DOHH2 (cell line): ENCODE measurements around the gene TEX261.

Experiments
- H3F3A ChIP-seq: fragments of 200-600 bp; sonication (generic), shearing (Covaris generic); 2 replicates; pipeline ENCODE4 v1.6.0; 2016; ENCODE audit warnings: antibody characterized with exemption, mild to moderate bottlenecking; ENCODE audit not compliant: control insufficient read depth, insufficient read depth
- H3K27ac ChIP-seq: fragments of 200-600 bp; sonication (generic); 2 replicates; pipeline ENCODE4 v1.5.1; 2014; ENCODE audit warnings: low read depth, mild to moderate bottlenecking, low read length, moderate library complexity
- H3K27me3 ChIP-seq: fragments of 200-600 bp; sonication (generic); 2 replicates; pipeline ENCODE4 v1.6.1; 2014; ENCODE audit warnings: mild to moderate bottlenecking, low read length, mixed read lengths; ENCODE audit not compliant: control insufficient read depth
- H3K36me3 ChIP-seq: fragments of 200-600 bp; sonication (generic); 2 replicates; pipeline ENCODE4 v1.6.1; 2014; ENCODE audit warnings: mild to moderate bottlenecking, low read length, moderate library complexity, mixed read lengths; ENCODE audit not compliant: control insufficient read depth
- H3K4me1 ChIP-seq: fragments of 200-600 bp; sonication (generic); 2 replicates; pipeline ENCODE4 v1.6.1; 2014; ENCODE audit warnings: mild to moderate bottlenecking, low read length, mixed read lengths; ENCODE audit not compliant: control insufficient read depth
- H3K4me2 ChIP-seq: fragments of 200-600 bp; sonication (generic); 2 replicates; pipeline ENCODE4 v1.6.0; 2014; ENCODE audit warnings: mild to moderate bottlenecking, low read length, moderate library complexity
- H3K4me3 ChIP-seq: fragments of 200-600 bp; sonication (generic); 2 replicates; pipeline ENCODE4 v1.5.1; 2014; ENCODE audit warnings: mild to moderate bottlenecking, low read length, mixed read lengths
- H3K79me2 ChIP-seq: fragments of 200-600 bp; sonication (generic); 2 replicates; pipeline ENCODE4 v1.6.1; 2014; ENCODE audit warnings: mild to moderate bottlenecking, low read length, mixed read lengths; ENCODE audit not compliant: control insufficient read depth
- H3K9me2 ChIP-seq: fragments of 200-600 bp; sonication (generic); replicated peaks from 2 replicates; pipeline ENCODE4 v1.6.1; 2014; ENCODE audit warnings: mild to moderate bottlenecking, low read length, mixed read lengths; ENCODE audit not compliant: control insufficient read depth
- H3K9me3 ChIP-seq: fragments of 200-600 bp; sonication (generic); 2 replicates; pipeline ENCODE4 v1.6.1; 2014; ENCODE audit warnings: antibody characterized with exemption, low read length, mixed read lengths; ENCODE audit not compliant: control insufficient read depth, insufficient read depth
- H4K20me1 ChIP-seq: fragments of 200-600 bp; sonication (generic); 2 replicates; pipeline ENCODE4 v1.6.0; 2014; ENCODE audit warnings: low read depth, mild to moderate bottlenecking, antibody characterized with exemption, low read length, moderate library complexity; ENCODE audit not compliant: control insufficient read depth, insufficient read depth
- EZH2phosphoT487 ChIP-seq: fragments of 200-600 bp; sonication (generic); IDR thresholded peaks from 2 replicates; pipeline ENCODE4 v1.6.1; 2017; ENCODE audit warnings: borderline replicate concordance, mild to moderate bottlenecking, antibody characterized with exemption, low read length, moderate library complexity, mixed read lengths
- TF ChIP-seq, protein P1 (sequence below): fragments of 200-600 bp; sonication (generic); IDR thresholded peaks from one replicate; pipeline ENCODE4 v1.5.1; 2014; ENCODE audit warnings: antibody characterized with exemption, mild to moderate bottlenecking, low read depth, low read length; ENCODE audit not compliant: poor library complexity, severe bottlenecking

TEX261 gene

DNA sequence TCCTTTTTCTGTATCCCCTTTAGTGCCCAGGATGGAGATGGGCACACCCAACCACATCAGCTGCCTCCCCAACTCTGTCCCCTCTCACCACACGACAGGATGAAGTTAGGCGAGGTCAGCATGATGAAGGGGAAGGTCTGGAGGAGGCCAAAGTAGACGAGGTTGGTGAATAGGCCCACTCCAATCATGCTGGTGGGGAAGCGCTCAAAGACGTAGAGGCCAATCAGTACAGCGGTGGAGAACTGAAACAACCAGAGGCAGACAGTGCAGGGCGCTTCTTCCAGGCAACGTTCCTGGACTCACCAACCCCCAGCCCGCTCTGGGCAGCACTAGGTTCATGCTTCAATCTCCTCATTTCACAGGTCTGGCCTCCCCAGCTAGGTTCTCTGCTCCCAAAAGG, 2.9 kb downstream of the TEX261 start:
- H3K4me3 ChIP-seq = no peak overlapping the region
- no peak overlapping the region for H3K4me2 ChIP-seq
- H3K9me2 ChIP-seq = no peaks in the 10 kb centered on the region
- no peaks in the 10 kb centered on the region for H3F3A ChIP-seq
- H3K27me3 ChIP-seq = no peaks in the 10 kb centered on the region
- peaks cover 21% of the 10 kb centered on the region for H3K4me1 ChIP-seq
- no peak for TF ChIP-seq EZH2phosphoT487
- TF ChIP-seq, protein P1, sequence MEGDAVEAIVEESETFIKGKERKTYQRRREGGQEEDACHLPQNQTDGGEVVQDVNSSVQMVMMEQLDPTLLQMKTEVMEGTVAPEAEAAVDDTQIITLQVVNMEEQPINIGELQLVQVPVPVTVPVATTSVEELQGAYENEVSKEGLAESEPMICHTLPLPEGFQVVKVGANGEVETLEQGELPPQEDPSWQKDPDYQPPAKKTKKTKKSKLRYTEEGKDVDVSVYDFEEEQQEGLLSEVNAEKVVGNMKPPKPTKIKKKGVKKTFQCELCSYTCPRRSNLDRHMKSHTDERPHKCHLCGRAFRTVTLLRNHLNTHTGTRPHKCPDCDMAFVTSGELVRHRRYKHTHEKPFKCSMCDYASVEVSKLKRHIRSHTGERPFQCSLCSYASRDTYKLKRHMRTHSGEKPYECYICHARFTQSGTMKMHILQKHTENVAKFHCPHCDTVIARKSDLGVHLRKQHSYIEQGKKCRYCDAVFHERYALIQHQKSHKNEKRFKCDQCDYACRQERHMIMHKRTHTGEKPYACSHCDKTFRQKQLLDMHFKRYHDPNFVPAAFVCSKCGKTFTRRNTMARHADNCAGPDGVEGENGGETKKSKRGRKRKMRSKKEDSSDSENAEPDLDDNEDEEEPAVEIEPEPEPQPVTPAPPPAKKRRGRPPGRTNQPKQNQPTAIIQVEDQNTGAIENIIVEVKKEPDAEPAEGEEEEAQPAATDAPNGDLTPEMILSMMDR = no peak
- peaks cover 9% of the 10 kb centered on the region for H4K20me1 ChIP-seq
- H3K27ac ChIP-seq = no peak overlapping the region
- peaks cover 60% of the 10 kb centered on the region for H3K36me3 ChIP-seq
- H3K9me3 ChIP-seq = no peaks in the 10 kb centered on the region
- H3K79me2 ChIP-seq = peaks cover 38% of the 10 kb centered on the region

DNA sequence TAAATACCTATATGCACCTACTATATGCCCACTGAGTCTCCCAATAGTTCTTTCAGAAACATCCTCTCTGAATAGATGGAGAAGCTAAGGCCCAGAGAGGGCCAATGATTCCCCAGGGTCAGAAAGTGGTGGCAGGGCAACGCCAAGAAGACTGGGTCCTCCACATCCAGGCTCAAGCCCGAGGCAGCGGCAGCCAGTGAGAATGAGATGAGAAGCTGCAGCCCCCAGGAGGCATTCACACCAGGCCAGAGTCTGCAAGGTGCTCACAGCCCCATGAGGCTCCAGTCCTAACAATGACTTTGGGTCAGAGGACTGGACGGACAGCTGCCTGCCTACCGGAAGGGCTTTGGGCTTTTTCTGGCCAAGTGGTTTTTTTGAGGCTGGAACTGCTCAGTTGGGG, 3.5 kb downstream of the TEX261 start:
- Histone ChIP-seq H3K4me3 (no peak overlapping the region), H3F3A (no peaks in the 10 kb centered on the region), H3K27me3 (no peaks in the 10 kb centered on the region), H4K20me1 (peaks cover 9% of the 10 kb centered on the region), H3K36me3 (peaks cover 66% of the 10 kb centered on the region), H3K79me2 (peaks cover 38% of the 10 kb centered on the region), H3K9me2 (no peaks in the 10 kb centered on the region), H3K4me2 (no peak overlapping the region), H3K27ac (no peak overlapping the region), H3K4me1 (peaks cover 21% of the 10 kb centered on the region), H3K9me3 (no peaks in the 10 kb centered on the region)
- TF ChIP-seq EZH2phosphoT487 = no peak
- TF ChIP-seq, protein P1 = no peak

DNA sequence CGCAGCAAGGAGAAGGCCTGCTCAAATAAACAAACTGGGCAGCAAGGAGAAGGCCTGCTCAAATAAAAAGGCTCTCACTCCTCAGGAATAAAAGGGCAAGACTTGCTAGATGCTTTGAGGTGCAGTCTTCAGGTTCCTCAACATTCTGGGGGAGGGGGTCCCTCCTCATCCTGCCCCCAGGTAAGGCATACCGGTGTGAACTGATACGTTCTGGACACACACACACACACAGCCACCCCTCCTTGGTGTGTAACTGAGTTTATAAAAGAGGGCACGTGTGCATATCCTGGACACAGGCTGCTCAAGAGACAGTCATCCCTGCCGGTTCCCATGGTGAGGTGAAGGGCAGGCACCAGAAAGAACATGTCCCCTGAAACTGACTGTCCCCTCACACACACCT, 4.5 kb downstream of the TEX261 start:
- Histone ChIP-seq H3K27me3 (no peaks in the 10 kb centered on the region), H3K4me2 (no peak overlapping the region), H3K4me3 (no peak overlapping the region), H3F3A (no peaks in the 10 kb centered on the region), H3K27ac (no peak overlapping the region), H3K79me2 (peaks cover 38% of the 10 kb centered on the region), H3K4me1 (peaks cover 20% of the 10 kb centered on the region), H3K9me2 (no peaks in the 10 kb centered on the region), H3K36me3 (peaks cover 76% of the 10 kb centered on the region), H3K9me3 (no peaks in the 10 kb centered on the region), H4K20me1 (peaks cover 9% of the 10 kb centered on the region)
- TF ChIP-seq, protein P1 = no peak
- no peak for TF ChIP-seq EZH2phosphoT487
